Activated gamma-delta T cell treated with Interleukin-2 at 50 U/mL for 16 hours (primary cell): Measurements from ENCODE around the gene CD160.
"Not testable (repeated sequence)": the region's sequence is repeated elsewhere in the genome, so short reads cannot be mapped to it uniquely, and the experiment has no call there.

Source experiments
- DNase-seq: peaks from one replicate; pipeline ENCODE4 v3.0.0-alpha.2; 2020

The CD160 gene

DNA sequence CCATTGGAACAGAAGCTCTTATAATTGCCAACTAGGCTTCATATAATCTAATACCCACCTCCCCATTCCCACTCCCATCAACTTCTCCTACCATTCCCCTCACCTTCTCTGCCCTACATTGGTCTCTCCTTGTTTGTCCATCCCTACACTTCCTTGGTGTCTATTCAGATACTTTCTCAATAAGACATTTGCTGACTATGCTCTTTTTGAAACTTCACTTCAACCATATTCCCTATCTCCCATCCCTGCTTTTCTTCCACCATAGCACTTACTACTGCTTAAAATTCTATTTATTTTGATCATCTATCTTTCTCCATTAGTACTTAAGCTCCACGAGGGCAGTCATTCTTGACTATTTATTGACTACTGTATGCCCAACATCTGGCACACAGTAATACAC lies 40.4 kb downstream of the CD160 start:
- no peak for DNase-seq

GRCh38 chr1:145760395-145760949 lies 41.2 kb downstream of the CD160 start:
- DNase-seq, result not testable (repeated sequence)

DNA sequence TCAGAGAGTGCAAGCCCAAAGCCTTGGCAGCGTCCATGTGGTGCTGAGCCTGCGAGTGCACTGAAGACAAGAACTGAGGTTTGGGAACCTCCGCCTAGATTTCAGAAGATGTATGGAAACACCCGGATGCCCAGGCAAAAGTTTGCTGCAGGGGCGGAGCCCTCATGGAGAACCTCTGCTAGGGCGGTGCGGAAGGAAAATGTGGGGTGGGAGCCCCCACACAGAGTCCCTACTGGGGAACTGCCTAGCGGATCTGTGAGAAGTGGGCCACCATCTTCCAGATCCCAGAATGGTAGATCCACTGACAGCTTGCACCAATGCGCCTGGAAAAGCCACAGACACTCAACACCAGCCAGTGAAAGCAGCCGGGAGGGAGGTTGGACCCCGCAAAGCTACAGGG lies 42.2 kb downstream of the CD160 start:
- DNase-seq, result not testable (repeated sequence)

- not testable (repeated sequence) for DNase-seq
These were observed 42.7 kb downstream of the CD160 start for GRCh38 chr1:145762001-145762400.

DNA sequence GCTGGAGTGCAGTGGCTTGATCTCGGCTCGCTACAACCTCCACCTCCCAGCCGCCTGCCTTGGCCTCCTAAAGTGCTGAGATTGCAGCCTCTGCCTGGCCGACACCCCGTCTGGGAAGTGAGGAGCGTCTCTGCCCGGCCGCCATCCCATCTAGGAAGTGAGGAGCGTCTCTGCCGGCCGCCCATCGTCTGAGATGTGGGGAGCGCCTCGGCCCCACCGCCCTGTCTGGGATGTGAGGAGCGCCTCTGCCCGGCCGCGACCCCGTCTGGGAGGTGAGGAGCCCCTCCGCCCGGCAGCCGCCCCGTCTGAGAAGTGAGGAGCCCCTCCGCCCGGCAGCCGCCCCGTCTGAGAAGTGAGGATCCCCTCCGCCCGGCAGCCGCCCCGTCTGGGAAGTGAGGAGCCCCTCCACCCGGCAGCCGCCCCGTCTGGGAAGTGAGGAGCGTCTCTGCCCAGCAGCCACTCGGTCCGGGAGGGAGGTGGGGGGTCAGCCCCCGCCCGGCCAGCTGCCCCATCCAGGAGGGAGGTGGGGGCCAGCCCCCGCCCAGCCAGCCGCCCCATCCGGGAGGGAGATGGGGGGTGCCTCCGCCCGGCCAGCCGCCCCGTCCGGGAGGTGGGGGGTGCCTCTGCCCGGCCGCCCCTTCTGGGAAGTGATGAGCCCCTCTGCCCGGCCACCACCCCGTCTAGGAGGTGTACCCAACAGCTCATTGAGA lies 45.1 kb downstream of the CD160 start:
- DNase-seq, result not testable (repeated sequence)

GRCh38 chr1:145765127-145765526 lies 45.8 kb downstream of the CD160 start:
- DNase-seq, result not testable (repeated sequence)

DNA sequence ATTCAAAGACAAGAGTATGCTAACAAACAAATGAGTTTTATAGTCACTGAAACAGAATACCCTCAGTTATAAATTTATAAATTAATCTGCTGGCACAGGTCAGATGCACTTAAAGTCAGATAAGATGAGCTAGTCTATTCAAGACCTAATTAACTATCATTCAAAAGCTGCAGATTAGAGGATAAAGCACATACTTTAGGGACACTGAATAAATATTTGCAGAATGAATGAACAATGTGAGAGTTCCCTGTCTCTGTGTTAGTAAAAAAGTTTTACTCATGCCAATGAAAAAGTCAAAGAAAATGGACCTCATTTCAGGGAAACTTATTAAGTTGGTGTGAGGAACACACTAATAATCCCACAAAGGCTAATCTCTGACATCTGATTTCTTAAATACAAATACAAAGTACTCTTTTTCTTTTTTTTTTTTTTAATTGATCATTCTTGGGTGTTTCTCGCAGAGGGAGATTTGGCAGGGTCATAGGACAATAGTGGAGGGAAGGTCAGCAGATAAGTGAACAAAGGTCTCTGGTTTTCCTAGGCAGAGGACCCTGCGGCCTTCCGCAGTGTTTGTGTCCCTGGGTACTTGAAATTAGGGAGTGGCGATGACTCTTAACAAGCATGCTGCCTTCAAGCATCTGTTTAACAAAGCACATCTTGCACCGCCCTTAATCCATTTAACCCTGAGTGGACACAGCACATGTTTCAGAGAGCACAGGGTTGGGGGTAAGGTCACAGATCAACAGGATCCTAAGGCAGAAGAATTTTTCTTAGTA lies 46.5 kb downstream of the CD160 start:
- not testable (repeated sequence) for DNase-seq

- DNase-seq, result not testable (repeated sequence)
These were observed 47.6 kb downstream of the CD160 start for GRCh38 chr1:145766926-145767325.

DNA sequence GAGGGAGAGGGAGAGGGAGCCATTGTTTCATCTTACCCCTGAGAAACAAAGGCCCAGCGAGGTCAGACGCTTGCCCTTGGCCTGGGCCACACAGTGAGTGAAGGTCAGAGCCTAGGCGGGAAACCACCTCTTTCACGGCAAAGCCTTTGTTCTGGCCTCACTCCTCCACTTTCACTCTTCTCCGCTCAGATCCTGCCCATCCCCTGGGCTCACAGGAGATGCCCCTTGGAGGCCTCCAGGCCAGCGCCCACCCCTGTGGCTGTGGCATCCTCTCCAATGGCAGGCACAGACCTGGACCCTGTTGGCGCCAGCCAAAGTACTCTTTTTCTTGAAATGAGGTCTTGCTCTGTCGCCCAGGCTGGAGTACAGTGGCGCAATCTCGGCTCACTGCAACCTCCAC lies 48.7 kb downstream of the CD160 start:
- DNase-seq, result not testable (repeated sequence)

GRCh38 chr1:145771056-145771455 lies 51.8 kb downstream of the CD160 start:
- DNase-seq, result no peak

DNA sequence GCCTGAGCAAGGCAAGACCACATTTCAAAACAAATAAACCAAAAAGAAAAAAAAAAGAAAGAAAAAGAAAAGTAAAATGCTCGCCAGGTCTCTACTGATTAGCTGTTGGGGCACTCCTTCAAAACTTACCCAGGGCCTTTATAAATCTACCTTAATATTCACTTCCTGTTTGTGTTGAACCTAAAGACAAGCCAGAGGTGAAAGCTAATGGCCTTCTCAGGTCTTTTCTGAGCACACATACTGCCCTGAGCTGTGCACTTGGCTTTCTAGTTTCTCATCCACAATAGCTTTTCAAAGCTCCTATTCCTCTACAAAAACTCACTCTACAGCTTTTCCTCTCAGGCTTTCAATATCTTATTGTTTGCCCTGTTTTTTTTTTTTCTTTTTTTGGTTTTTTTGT lies 54.1 kb downstream of the CD160 start:
- DNase-seq, result no peak

- DNase-seq, result no peak
These were observed 58.3 kb downstream of the CD160 start for GRCh38 chr1:145777357-145778145.

DNA sequence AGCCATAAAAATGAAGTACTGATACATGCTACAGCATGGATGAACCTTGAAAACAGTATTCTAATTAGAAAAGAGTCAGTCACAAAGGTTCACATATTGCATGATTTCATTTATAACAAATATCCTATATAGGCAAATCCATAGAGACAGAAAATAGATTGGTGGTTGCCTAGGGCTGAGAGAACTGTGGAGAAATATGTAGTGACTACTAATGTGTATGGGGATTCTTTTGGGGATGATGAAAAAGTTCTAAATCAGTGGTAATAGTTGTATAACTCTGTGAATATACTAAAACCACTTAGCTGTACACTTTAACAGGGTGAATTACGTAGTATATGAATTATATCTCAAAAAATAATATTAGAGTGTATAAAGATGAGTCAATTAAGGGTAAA lies 58.8 kb downstream of the CD160 start:
- DNase-seq, result no peak

DNA sequence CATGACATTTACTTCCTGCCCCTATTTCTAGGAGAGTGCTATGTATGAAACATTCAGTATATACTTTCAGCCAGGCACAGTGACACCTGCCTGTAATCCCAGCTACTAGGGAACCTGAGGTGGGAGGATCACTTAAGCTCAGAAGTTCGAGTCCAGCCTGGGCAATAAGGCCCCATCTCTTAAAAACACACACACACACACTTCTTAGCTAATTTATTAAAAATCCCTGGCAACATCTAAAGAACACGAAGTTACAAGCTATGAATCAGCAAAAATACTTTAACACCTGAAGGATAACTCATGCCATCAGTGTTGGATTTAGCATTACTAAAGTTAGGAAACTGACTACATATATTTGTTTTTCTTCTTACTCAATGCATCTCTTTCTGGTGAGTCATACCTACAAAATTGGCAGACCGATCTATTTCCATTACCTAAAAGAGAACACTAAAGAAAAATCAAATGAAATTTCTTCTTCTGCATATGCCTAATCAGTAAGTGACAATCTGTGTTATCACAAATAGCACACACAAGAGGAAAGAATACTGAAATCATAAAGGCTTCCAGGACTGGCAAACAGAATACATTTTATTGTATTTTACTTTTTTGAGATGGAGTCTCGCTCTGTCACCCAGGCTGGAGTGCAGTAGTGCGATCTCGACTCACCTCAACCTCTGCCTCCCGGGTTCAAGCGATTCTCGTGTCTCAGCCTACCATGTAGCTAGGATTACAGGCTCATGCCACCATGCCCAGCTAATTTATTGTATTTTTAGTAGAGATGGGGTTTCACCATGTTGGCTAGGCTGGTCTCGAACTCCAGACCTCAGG lies 63.2 kb downstream of the CD160 start:
- DNase-seq, result no peak

DNA sequence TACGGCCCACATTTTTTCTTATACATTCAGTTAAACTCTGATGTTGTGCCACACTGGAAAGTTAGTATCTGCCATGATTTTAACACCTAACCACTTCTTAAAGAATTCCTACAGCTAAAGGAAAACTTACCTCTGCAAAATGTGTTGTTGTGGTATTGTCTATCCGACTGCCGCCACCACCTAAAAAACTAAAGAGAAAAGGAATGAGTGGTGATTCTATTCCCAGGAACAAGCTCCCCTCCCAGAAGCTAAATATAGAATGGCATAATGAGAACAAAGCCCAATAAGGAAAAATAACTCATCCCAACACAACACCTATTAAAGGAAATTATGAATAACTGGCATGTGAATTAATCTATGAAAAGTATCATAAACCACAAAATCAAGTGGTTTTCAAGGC lies 65.1 kb downstream of the CD160 start:
- DNase-seq, result no peak

DNA sequence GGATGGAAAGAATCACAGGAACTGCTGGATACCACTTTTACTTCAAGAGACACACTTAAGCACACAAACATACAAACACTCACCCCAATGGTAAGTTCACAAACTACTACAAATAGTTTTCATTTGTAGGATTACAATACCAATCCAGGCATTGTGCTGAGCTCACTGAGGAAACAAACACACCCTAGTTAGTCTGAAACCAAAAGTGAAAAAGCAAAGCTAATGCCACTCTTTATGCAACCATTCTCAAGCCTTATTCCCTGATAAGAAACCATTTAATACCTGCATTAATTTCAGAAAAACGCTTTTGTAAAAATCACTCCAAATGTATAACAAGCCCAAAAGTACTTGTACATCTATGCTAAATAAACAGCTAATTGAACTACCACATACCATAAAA lies 66.2 kb downstream of the CD160 start:
- no peak for DNase-seq

GRCh38 chr1:145786271-145786670 lies 67.0 kb downstream of the CD160 start:
- no peak for DNase-seq

- DNase-seq, result no peak
These were observed 69.3 kb downstream of the CD160 start for GRCh38 chr1:145788580-145788979.
